ENCODE data around the gene YPEL3.
A peak's percentile ranks its signal among the peaks of the same experiment; 100 is the strongest.

The YPEL3 gene

DNA sequence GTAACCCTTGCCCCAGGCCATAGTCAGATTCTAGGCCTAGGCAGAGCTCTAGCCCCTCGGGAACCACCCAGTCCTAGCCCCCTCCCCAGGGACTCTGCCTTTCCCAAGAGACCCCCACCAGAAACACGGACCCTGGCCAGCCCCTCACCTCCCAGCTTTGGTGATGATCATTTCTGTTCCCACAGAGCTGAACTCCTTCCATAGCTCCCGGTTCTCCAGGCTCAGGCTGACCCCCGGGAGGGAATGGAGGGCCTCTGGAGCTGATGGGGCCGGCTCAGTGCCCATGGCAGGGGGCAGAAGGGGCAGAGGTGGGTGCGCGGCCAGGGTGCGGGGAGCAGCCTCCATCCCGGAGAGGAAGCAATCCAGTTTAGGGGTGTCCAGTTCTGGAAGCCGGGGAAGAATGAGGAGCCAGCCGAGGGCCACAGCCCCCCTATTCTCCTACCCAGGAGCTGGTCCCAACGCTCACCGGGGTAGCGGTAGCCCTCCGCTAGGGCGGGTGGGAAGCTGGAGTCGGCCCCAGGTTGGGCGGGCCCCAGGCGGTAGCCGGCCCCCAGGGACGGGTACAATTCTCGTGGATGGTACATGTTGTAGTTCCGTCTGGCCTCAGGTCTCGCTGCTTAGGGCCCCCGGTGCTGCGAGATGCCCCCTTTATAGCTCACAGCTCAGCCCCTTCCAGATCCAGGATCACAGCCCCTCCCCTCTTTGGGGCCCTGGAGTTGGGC lies 5.2 kb downstream of the YPEL3 start:
- DNase-seq (ENCODE audit: low spot score): no peak

- DNase-seq (ENCODE audit: low spot score): no peak
Observed at GRCh38 chr16:30088832-30089624, 7.0 kb downstream of the YPEL3 start.

DNA sequence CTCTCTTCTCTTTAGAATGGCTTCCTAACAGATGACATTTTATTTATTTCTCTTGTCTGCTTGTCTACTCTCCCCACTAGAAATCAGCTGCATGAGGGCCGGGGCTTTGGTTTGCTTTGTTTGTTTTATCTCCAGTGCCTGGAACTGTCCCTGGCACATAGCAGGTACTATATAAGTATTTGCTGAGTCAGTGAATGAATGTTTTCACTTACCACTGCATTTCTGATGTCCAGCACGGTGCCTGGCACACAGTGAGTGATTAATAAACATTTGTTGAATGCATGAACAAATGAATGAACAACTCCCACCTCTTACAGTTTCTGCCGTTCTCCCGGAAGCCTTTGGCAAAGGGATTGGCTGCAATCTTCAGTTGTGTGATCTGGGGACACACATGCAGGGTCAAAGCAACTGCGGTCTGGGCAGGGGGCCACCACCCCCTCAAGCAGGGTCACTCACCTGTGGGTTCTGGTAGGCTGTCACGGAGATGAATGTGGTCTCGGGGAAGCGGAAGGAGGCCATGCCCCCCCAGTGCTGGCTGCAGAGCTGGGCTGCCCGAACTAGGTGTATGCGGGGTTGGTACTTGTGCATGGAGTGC lies 7.7 kb downstream of the YPEL3 start:
- DNase-seq (ENCODE audit: low spot score): no peak

GRCh38 chr16:30087181-30087898 lies 8.7 kb downstream of the YPEL3 start:
- DNase-seq (ENCODE audit: low spot score): no peak

DNA sequence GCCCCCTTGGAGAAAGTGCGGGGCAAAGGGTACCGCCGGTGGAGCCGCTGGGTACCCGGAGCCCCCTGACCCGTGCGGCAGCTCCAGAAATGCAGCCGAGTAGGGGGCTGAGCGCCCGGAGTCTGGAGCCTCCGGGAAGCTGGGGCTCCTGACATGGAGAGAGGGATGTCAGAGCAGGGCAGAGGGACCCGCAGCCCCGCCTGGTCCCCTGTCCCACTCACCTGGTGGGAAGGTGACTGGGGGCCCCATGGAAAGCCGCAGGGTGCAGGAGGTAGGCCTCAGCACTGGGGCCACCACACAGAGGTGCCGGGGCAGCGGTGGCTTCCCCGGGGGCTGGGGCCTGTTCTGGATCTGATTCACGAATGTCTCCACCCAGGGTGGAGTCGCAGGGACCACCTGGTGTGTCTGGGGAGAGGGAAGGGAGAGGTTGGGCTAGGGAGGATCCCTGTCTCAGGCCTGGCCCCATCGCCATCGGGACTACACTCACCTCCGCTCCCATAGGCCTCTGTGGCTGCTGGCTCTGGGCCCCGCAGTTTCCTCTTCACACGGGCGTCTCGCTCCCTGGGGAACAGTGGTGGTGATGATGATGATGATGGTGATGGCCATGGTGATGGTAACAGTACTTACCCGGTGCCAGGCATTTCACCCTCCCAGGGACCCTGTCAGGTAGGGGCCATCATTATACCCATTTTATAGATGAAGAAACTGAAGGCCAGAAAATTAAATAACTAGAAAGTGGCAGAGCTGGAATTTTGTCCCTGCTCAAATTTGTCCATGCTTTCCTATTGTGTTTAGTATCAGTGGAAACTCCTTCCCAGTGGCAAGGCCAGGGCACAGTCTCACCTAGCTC lies 9.5 kb downstream of the YPEL3 start:
- no peak for DNase-seq (ENCODE audit: low spot score)

- no peak for DNase-seq (ENCODE audit: low spot score)
Observed at GRCh38 chr16:30085820-30086219, 10.2 kb downstream of the YPEL3 start.

DNA sequence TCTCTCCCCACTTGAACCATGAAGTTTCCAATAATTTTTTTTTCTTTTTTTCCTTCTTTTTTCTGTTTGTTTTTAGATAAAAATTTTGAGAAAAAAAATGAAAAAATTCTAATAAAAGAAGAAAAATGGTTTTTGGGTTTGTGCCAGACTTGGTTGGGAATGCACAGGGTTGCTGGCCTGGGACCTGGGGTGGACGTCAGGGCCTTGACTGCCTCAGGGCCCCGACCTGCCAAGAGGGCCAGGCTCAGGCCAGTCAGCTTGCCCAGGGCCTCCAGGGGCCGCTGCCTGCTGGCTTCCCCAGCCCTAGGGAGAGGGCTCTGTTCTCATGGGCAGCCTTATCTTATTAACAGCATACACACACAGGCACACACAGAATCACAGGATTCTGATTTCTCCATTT lies 10.8 kb downstream of the YPEL3 start:
- no peak for DNase-seq (ENCODE audit: low spot score)

- DNase-seq (ENCODE audit: low spot score): no peak
Observed at GRCh38 chr16:30084816-30085159, 11.2 kb downstream of the YPEL3 start.

DNA sequence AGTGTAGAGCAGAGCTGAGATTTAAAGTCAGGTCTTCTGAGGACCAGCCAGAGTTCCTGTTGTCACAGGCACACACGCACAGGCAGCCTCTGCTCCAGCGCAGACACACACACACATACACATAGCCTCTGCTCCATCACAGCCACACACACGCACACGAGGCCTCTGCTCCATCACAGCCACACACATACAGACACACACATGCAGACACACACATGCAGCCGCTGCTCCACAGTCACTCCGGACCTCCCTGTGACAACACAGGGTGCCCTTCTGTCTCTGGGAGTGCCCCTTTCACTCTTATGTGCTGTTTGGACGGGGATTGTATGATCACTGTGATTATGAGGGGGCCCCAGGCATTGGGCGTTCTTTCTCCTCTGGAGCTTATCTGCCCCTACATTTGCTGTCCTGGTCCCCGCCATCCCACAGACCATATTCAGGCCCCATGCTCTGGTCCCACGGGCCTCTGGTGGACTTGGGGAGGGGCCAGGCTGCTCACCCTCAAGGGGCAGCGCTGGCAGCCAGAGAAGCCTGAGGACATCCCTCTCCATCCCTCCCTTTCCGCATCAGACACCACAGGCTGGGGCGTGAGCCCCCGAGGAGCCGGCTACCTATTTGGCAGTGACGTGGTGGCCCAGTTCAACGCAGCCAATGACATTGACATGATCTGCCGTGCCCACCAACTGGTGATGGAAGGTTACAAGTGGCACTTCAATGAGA lies 11.8 kb downstream of the YPEL3 start:
- DNase-seq (ENCODE audit: low spot score): no peak

GRCh38 chr16:30083216-30084055 lies 12.6 kb downstream of the YPEL3 start:
- no peak for DNase-seq (ENCODE audit: low spot score)

- DNase-seq (ENCODE audit: low spot score): no peak
Observed at GRCh38 chr16:30082545-30083090, 13.4 kb downstream of the YPEL3 start.

- no peak for DNase-seq (ENCODE audit: low spot score)
Observed at GRCh38 chr16:30079480-30079879, 16.5 kb downstream of the YPEL3 start.

DNA sequence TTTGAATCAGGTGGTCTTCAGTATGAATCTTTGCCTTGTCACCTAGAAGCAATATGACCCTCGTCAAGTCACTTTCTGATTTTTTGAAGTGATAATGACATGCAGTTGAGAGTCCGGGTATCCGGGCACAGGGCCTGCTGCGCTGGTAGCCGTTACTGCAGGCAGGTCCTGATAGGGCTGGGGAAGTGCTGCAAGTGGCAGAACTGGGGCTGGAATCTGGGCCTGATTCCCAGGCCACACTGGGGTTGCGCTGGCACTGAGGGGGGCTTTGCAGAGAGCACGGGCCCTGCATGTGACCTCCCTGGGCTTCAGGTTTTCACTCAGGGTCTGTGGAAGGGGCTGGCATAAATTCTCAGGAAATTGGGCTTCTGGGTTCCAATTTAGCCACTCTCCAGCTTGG lies 17.3 kb downstream of the YPEL3 start:
- no peak for DNase-seq (ENCODE audit: low spot score)

DNA sequence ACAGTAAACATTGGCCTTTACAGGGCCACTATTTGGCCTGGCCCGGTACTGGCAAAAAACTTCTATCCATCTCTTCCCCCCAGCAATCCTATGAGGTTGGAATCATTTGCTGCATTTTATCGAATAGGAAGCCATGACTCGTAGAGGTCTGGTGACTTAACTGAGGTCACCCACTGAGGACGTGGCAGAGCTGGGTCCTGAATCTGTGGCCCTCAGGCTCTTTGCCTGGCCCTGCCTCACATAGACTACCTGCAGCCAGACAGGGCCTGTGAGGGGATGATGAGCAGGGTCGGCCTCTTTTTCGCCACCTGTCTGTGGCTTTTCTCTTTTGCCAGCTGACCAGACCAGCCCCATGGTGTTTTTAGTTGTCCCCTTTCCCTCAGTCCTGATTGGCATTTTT lies 18.4 kb downstream of the YPEL3 start:
- no peak for DNase-seq (ENCODE audit: low spot score)

GRCh38 chr16:30076276-30076791 lies 19.7 kb downstream of the YPEL3 start:
- no peak for DNase-seq (ENCODE audit: low spot score)

GRCh38 chr16:30075503-30076275 lies 20.3 kb downstream of the YPEL3 start, which contains the start of gene PPP4C:
Gene PPP4C, plus strand, starts transcription at chr16:30075994. Its CDS starts 384 bp downstream, at chr16:30076378.
- DNase-seq (ENCODE audit: low spot score): peak; percentile 98

GRCh38 chr16:30070490-30070889 lies 25.5 kb downstream of the YPEL3 start:
- no peak for DNase-seq (ENCODE audit: low spot score)

DNA sequence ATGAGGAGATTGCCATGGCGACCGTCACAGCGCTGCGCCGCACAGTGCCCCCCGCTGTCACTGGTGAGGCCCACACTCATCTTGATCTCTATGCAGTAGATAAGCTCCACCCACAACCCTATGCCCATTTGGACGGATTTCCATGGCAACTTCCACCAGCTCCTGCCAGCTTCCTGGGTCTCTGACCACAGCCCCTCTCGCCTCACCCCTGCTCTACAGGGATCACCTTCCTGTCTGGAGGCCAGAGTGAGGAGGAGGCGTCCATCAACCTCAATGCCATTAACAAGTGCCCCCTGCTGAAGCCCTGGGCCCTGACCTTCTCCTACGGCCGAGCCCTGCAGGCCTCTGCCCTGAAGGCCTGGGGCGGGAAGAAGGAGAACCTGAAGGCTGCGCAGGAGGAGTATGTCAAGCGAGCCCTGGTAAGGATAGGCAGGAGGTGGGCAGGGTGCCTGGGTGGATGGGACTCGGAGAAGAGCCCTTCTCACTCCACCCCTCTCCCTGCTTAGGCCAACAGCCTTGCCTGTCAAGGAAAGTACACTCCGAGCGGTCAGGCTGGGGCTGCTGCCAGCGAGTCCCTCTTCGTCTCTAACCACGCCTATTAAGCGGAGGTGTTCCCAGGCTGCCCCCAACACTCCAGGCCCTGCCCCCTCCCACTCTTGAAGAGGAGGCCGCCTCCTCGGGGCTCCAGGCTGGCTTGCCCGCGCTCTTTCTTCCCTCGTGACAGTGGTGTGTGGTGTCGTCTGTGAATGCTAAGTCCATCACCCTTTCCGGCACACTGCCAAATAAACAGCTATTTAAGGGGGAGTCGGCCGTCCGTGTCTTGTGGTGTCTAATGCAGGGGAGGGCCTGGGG lies 26.2 kb downstream of the YPEL3 start:
- DNase-seq (ENCODE audit: low spot score): no peak
